Spleen (tissue), 11 donors: Measurements from ENCODE around the gene AURKAIP1. TPM values are rescaled to one million over a fixed set of nuclear protein-coding genes. Genes with fewer than 3 reads are reported as not detected.
A peak's percentile ranks its signal among the peaks of the same experiment; 100 is the strongest.
"Not testable (repeated sequence)": the region's sequence is repeated elsewhere in the genome, so short reads cannot be mapped to it uniquely, and the experiment has no call there.

Source experiments
- DNase-seq: peaks from one replicate; pipeline ENCODE4 v3.0.0-alpha.2; 2020
- H3K27ac ChIP-seq, 8 donors: fragments of 200-600 bp; sonication (generic) in 7 of 8; 1 replicate in 4 of 8; 2 replicates in 4 of 8; pipeline versions ENCODE4 v1.5.0 to v1.8.0; 2016 to 2021; ENCODE audit warnings: inconsistent platforms in 4 of 8, mild to moderate bottlenecking in 4 of 8, moderate library complexity in 1 of 8
- H3K27me3 ChIP-seq, 7 donors: fragments of 200-600 bp; sonication (generic) in 6 of 7; replicated peaks in 1 of 7; 1 replicate in 4 of 7; 2 replicates in 3 of 7; pipeline versions ENCODE4 v1.5.0 to v1.8.0; 2016 to 2021; ENCODE audit warnings: inconsistent platforms in 3 of 7, mild to moderate bottlenecking in 1 of 7
- H3K36me3 ChIP-seq, 6 donors: fragments of 200-600 bp; sonication (generic) in 5 of 6; 1 replicate in 4 of 6; 2 replicates in 2 of 6; pipeline versions ENCODE4 v1.5.0 to v1.8.0; 2016 to 2021; ENCODE audit warnings: inconsistent platforms in 2 of 6
- H3K4me1 ChIP-seq, 6 donors: fragments of 200-600 bp; sonication (generic) in 5 of 6; 1 replicate in 3 of 6; 2 replicates in 3 of 6; pipeline versions ENCODE4 v1.5.0 to v1.8.0; 2016 to 2021; ENCODE audit warnings: inconsistent platforms in 3 of 6
- H3K4me3 ChIP-seq, 8 donors: fragments of 200-600 bp; sonication (generic) in 7 of 8; 1 replicate in 4 of 8; 2 replicates in 4 of 8; pipeline versions ENCODE4 v1.5.0 to v1.8.0; 2016 to 2021; ENCODE audit warnings: inconsistent platforms in 4 of 8, mild to moderate bottlenecking in 4 of 8, moderate library complexity in 2 of 8
- H3K9me3 ChIP-seq, 8 donors: fragments of 200-600 bp; sonication (generic) in 7 of 8; 1 replicate in 4 of 8; 2 replicates in 4 of 8; pipeline versions ENCODE4 v1.5.0 to v1.8.0; 2016 to 2021; ENCODE audit warnings: inconsistent platforms in 4 of 8
- CTCF ChIP-seq, 11 experiments: fragments of 200-600 bp in 7 of 11; fragments of 450-650 bp in 4 of 11; sonication (generic) in 4 of 11; IDR thresholded peaks in 8 of 11; conservative IDR thresholded peaks in 3 of 11; 1 replicate in 7 of 11; 2 replicates in 4 of 11; pipeline versions ENCODE4 v1.4.0 to v1.8.0; 2016 to 2021; ENCODE audit warnings: antibody characterized with exemption in 11 of 11, inconsistent platforms in 4 of 11, mild to moderate bottlenecking in 1 of 11
- POLR2A ChIP-seq, 3 donors: fragments of 450-650 bp; IDR thresholded peaks; one replicate each; pipeline ENCODE4 v1.5.1; 2017; ENCODE audit warnings: antibody characterized with exemption in 3 of 3, mild to moderate bottlenecking in 1 of 3
- POLR2AphosphoS5 ChIP-seq, 3 donors: sonication (generic); formaldehyde crosslinking; IDR thresholded peaks; one replicate each; pipeline ENCODE4 v1.5.1; 2017; ENCODE audit warnings: antibody characterized with exemption in 3 of 3
- WGBS, 5 donors: extraction: QIAGEN DNeasy Blood & Tissue Kit in 3 of 5; methylation state at CpG; one replicate each; pipeline versions ENCODE4 v1.1.5 to v1.1.7; 2013 to 2018; 5-methylcytosine and 5-hydroxymethylcytosine counted together
- intact Hi-C: fragments of 100-400 bp; cut with DNase I; formaldehyde crosslinking; loops from one replicate; pipeline ENCODE4 v1.15.0; 2023; ENCODE audit warnings: low total_unique reads
- polyA plus RNA-seq, 3 donors: library from polyadenylated mRNA; stranded (reverse); fragments of 200-250 nt; gene quantifications; one replicate each; pipeline ENCODE4 v1.2.1, GENCODE V29; 2013
- total RNA-seq, 7 donors: library from RNA; depleted of rRNA in 3 of 7; stranded (reverse); fragments of >200 nt in 3 of 7; fragmentation: NEBNext Ultra II Directional in 4 of 7; extraction: Animal tissue kit (Norgen Biotek cat#: 25700) in 4 of 7; gene quantifications; one replicate each; pipeline versions ENCODE4 v1.1.0 to v1.2.1, GENCODE V29; 2016 to 2021
- donor health status: healthy with polysubstance abuse.
- donor health status: DM: no; HTN: no; CAD: no; lungs with moderate emphysema.
- donor health status: DM: no; HTN: no; CAD: no.
- donor health status: Bipolar disorder and iron deficiency.
- donor health status: healthy.
- donor health status: DM: no; HTN: no; CAD: no.
- donor health status: DM: yes; HTN: yes; CAD: no.

The AURKAIP1 gene
- total and polyA plus RNA-seq, 10 donors: 61.3 to 174 (median 80.0) TPM

DNA sequence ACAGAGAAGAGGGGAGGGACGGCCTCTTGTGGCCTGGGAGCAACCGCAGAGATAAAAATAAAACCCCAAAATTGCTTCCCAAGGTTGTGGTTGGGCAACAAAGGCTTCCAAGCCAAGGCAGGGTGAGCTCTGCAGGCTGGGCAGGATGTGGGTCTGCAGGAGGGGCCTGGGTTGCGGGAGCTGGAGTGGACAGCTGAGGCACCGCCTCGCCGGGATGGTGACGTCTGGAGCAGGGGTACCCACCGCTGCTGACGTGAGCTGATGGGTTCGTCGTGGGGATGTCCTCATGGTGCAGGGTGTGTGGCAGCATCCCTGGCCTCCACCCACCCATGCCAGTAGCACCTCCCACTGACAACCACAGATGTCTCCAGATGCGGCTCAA is 3.7 kb downstream of the AURKAIP1 start:
- peak overlapping the region in 1 of 8 donors; percentile 43 for H3K4me3 ChIP-seq
- no peaks in the 10 kb centered on the region for H3K27me3 ChIP-seq
- peaks cover 22 to 50% (median 45%) of the 10 kb centered on the region in 6 donors for H3K4me1 ChIP-seq
- peaks cover 0 to 20% (median 9%) of the 10 kb centered on the region in 6 donors for H3K36me3 ChIP-seq
- DNase-seq: no peak
- TF ChIP-seq CTCF (IDR thresholded peaks at IDR 0.05 in 8 of 11, conservative IDR thresholded peaks at IDR 0.05 in 3 of 11) (no peak), POLR2A (IDR thresholded peaks at IDR 0.05) (no peak), POLR2AphosphoS5 (IDR thresholded peaks at IDR 0.05) (peak; percentile 0 to 25 (median 2))
- 22 to 37% (median 24%) methylated on average over 10 to 12 of the region's 12 CpGs for WGBS, 5 donors
- peaks cover 0 to 6% (median 0%) of the 10 kb centered on the region in 8 donors for H3K9me3 ChIP-seq
- intact Hi-C loops: no loop called here
- peak overlapping the region in 2 of 8 donors; percentile 58 to 63 for H3K27ac ChIP-seq

- Histone ChIP-seq H3K27me3 (no peaks in the 10 kb centered on the region), H3K9me3 (peaks cover 0 to 6% (median 0%) of the 10 kb centered on the region in 8 donors), H3K4me1 (peaks cover 18 to 44% (median 40%) of the 10 kb centered on the region in 6 donors), H3K27ac (no peak overlapping the region), H3K36me3 (peaks cover 0 to 20% (median 9%) of the 10 kb centered on the region in 6 donors), H3K4me3 (no peak overlapping the region)
- TF ChIP-seq POLR2AphosphoS5 (IDR thresholded peaks at IDR 0.05): peak; percentile 6 to 31 (median 14)
- TF ChIP-seq POLR2A (IDR thresholded peaks at IDR 0.05): no peak
- no peak for TF ChIP-seq CTCF (IDR thresholded peaks at IDR 0.05 in 8 of 11, conservative IDR thresholded peaks at IDR 0.05 in 3 of 11)
- intact Hi-C loops: no loop called here
- 73 to 86% (median 79%) methylated on average over 4 to 16 of the region's 16 CpGs for WGBS, 5 donors
- DNase-seq: no peak
Observed at GRCh38 chr1:1370771-1371300, 4.2 kb downstream of the AURKAIP1 start.

- H3K4me3 ChIP-seq, DNase-seq, H3K27ac ChIP-seq, intact Hi-C loops, H3K27me3 ChIP-seq, H3K9me3 ChIP-seq: not testable (repeated sequence)
- Histone ChIP-seq H3K4me1 (peaks cover 16 to 42% (median 38%) of the 10 kb centered on the region in 6 donors), H3K36me3 (peaks cover 0 to 20% (median 9%) of the 10 kb centered on the region in 6 donors)
- 90 to 95% (median 94%) methylated on average over 14 of the region's 14 CpGs for WGBS, 5 donors
Observed at GRCh38 chr1:1370094-1370493, 4.9 kb downstream of the AURKAIP1 start.

DNA sequence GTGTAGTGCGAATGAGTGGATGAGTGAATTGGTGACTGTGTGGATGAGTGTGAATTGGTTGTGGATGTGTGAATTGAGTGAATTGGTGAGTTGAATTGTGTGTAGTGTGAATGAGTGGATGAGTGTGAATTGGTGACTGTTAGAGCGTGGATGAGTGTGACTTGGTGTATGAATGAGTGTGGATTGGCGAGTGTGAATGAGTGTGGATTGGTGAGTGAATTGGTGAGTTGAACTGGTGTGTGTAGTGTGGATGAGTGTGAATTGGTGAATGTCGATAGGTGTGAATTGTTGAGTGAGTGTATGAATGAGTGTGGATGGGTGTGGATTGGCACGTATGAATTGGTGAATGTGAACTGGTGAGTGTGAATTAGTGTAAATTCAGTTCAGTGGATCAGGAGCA is 7.7 kb downstream of the AURKAIP1 start:
- 93 to 99% (median 96%) methylated on average over 5 of the region's 5 CpGs for WGBS, 5 donors
- peaks cover 0 to 6% (median 0%) of the 10 kb centered on the region in 8 donors for H3K9me3 ChIP-seq
- no peaks in the 10 kb centered on the region for H3K27me3 ChIP-seq
- no peak overlapping the region for H3K27ac ChIP-seq
- intact Hi-C loops: no loop called here
- no peak for DNase-seq
- H3K4me3 ChIP-seq: no peak overlapping the region
- TF ChIP-seq CTCF (IDR thresholded peaks at IDR 0.05 in 8 of 11, conservative IDR thresholded peaks at IDR 0.05 in 3 of 11): no peak
- no peak for TF ChIP-seq POLR2A (IDR thresholded peaks at IDR 0.05)
- no peak for TF ChIP-seq POLR2AphosphoS5 (IDR thresholded peaks at IDR 0.05)
- peaks cover 9 to 18% (median 14%) of the 10 kb centered on the region in 6 donors for H3K4me1 ChIP-seq
- H3K36me3 ChIP-seq: peaks cover 0 to under 1% (median 0%) of the 10 kb centered on the region in 6 donors
